Neutrophil (primary cell): ENCODE measurements around the gene IL1RAPL2.

Experiments
- H3K27ac ChIP-seq: fragments of 200-600 bp; sonication (generic); 2 replicates; pipeline ENCODE4 v1.5.1; 2016; ENCODE audit warnings: mild to moderate bottlenecking, moderate library complexity
- H3K27me3 ChIP-seq: fragments of 200-600 bp; sonication (generic); 2 replicates; pipeline ENCODE4 v1.6.0; 2016; ENCODE audit warnings: mild to moderate bottlenecking
- H3K36me3 ChIP-seq: fragments of 200-600 bp; sonication (generic); 2 replicates; pipeline ENCODE4 v1.5.1; 2017
- H3K4me1 ChIP-seq, 2 experiments: fragments of 200-600 bp in 1 of 2; sonication (generic) in 1 of 2; 1 replicate in 1 of 2; 2 replicates in 1 of 2; pipeline versions ENCODE4 v1.5.1 to v1.6.1; 2013 to 2016; ENCODE audit warnings: low read depth in 1 of 2, low read length in 1 of 2, mild to moderate bottlenecking in 1 of 2, moderate library complexity in 1 of 2; ENCODE audit not compliant: control insufficient read depth in 1 of 2, insufficient read depth in 1 of 2
- H3K4me3 ChIP-seq, 2 experiments: fragments of 200-600 bp in 1 of 2; sonication (generic) in 1 of 2; 1 replicate in 1 of 2; 2 replicates in 1 of 2; pipeline ENCODE4 v1.5.1; 2013 to 2016; ENCODE audit warnings: low read depth in 1 of 2, low read length in 1 of 2, mild to moderate bottlenecking in 1 of 2, moderate library complexity in 1 of 2
- H3K9me3 ChIP-seq: fragments of 200-600 bp; sonication (generic); 2 replicates; pipeline ENCODE4 v1.5.1; 2016
- TF ChIP-seq, protein P1 (sequence below): fragments of 200-600 bp; sonication (generic); IDR thresholded peaks from 2 replicates; pipeline ENCODE4 v1.5.1; 2016; ENCODE audit warnings: antibody characterized with exemption

IL1RAPL2 gene

DNA sequence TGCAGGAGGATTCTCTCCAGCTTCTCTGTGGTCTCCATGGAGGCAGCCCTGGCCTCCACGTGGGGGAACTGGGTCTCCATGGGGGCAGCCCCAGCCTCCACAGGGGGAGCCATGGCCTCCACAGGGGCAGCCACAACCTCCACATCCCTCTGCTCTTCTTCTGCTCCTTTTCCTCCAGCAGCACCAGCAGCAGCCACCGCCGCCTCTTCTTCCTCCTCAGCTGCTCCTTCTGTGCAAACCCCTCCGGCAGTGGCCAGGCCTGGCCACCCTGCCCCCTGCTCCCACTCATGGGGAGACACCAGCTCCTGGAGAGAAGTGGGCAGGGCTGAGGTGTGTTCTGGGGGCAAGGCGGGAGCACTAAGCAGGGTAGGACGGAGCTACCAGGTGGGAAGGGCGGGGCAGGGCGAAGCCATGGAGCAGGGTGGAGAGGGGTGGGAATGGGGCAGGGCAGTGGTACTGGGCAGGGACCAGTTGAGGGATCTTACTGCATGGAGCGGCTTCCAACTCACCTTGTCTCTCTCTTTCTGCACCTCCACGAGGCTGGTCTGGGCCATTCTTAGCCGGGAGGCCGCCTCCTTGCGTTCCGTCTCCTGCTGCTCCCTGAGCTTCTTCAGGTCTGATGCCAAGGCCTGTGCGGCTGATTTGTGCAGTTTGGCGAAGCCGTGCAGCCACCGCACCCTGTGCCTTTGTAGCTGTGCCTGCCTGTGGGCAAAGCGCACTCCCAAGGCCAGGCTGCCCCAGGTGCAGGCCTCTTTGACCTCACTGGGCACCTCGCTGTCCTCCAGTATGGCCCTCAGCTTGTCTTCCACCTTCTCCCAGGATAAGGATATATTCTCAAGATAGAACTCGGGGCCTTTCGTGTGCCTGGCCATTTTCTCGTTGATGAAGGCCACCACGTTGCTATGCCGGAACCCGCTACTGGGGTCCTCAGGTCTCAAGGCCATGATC lies 653.7 kb downstream of the IL1RAPL2 start:
- Histone ChIP-seq H3K4me1 (no peaks in the 10 kb centered on the region), H3K9me3 (no peaks in the 10 kb centered on the region), H3K27me3 (no peaks in the 10 kb centered on the region), H3K4me3 (no peak overlapping the region), H3K27ac (no peak overlapping the region), H3K36me3 (no peaks in the 10 kb centered on the region)
- TF ChIP-seq, protein P1, sequence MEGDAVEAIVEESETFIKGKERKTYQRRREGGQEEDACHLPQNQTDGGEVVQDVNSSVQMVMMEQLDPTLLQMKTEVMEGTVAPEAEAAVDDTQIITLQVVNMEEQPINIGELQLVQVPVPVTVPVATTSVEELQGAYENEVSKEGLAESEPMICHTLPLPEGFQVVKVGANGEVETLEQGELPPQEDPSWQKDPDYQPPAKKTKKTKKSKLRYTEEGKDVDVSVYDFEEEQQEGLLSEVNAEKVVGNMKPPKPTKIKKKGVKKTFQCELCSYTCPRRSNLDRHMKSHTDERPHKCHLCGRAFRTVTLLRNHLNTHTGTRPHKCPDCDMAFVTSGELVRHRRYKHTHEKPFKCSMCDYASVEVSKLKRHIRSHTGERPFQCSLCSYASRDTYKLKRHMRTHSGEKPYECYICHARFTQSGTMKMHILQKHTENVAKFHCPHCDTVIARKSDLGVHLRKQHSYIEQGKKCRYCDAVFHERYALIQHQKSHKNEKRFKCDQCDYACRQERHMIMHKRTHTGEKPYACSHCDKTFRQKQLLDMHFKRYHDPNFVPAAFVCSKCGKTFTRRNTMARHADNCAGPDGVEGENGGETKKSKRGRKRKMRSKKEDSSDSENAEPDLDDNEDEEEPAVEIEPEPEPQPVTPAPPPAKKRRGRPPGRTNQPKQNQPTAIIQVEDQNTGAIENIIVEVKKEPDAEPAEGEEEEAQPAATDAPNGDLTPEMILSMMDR, result no peak

DNA sequence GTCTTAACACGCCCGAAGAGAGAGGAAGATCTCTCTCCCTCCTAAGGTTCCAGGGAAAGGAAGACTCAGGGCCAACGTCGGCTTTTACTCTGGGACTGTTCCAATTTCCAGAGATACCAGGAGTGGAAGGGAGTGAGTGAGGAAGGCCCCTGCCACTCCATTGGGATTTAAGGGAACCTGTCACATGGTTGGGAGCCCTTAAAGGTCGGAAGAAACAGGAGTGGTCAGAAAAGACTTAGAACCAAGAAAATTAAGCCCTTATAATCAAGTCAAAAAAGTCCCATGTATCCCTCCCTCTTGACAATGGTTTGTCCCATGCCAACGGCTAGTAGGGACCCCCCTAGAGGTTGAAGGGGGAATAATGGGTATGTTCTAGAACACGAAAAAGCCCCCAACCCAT lies 654.6 kb downstream of the IL1RAPL2 start, which contains the start of gene TEX13A:
TSS of gene TEX13A (minus strand) at position 59 of the 400 bp plus-strand sequence. CDS start 297 bp downstream, outside the sequence.
- no peaks in the 10 kb centered on the region for H3K4me1 ChIP-seq
- H3K9me3 ChIP-seq, result no peaks in the 10 kb centered on the region
- TF ChIP-seq, protein P1, result no peak
- H3K4me3 ChIP-seq, result no peak within 1 kb of the TSS
- H3K27me3 ChIP-seq, result no peaks in the 10 kb centered on the region
- H3K36me3 ChIP-seq, result no peaks in the 10 kb centered on the region
- no peak within 1 kb of the TSS for H3K27ac ChIP-seq

GRCh38 chrX:105221374-105221773 lies 655.4 kb downstream of the IL1RAPL2 start:
- Histone ChIP-seq H3K4me1 (no peaks in the 10 kb centered on the region), H3K9me3 (no peaks in the 10 kb centered on the region), H3K36me3 (no peaks in the 10 kb centered on the region), H3K27ac (no peak overlapping the region), H3K27me3 (no peaks in the 10 kb centered on the region), H3K4me3 (no peak overlapping the region)
- TF ChIP-seq, protein P1, result no peak

GRCh38 chrX:105226499-105226898 lies 660.5 kb downstream of the IL1RAPL2 start:
- Histone ChIP-seq H3K27ac (no peak overlapping the region), H3K36me3 (no peaks in the 10 kb centered on the region), H3K4me3 (no peak overlapping the region), H3K4me1 (no peaks in the 10 kb centered on the region), H3K27me3 (no peaks in the 10 kb centered on the region), H3K9me3 (no peaks in the 10 kb centered on the region)
- TF ChIP-seq, protein P1, result no peak

DNA sequence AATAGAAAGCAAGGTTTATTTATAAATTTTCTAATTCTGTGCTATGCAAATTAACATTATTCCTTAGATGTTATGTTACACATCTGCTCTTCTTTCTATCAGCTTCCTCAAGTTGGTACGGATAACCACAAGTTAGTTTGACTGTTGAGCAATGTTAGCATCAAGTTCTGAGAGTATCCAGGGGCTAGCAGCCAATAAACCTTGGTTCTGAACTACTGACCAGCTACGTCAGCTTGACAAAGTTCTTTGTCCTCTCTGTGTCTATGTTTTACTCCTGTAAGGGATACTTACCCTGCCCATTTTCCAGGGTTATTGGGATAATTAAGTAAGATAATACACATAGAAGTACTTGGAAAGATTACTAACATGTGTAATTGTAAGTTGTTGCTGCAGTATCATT lies 662.6 kb downstream of the IL1RAPL2 start:
- H3K36me3 ChIP-seq, result no peaks in the 10 kb centered on the region
- no peaks in the 10 kb centered on the region for H3K4me1 ChIP-seq
- TF ChIP-seq, protein P1, result no peak
- H3K9me3 ChIP-seq, result no peaks in the 10 kb centered on the region
- no peak overlapping the region for H3K27ac ChIP-seq
- no peaks in the 10 kb centered on the region for H3K27me3 ChIP-seq
- no peak overlapping the region for H3K4me3 ChIP-seq
